Suppressor macrophage treated with lipopolysaccharide for 4 hours (primary cell): Measurements from ENCODE around the gene DNMT3A.

ENCODE experiments used
- DNase-seq: peaks from one replicate; pipeline ENCODE4 v3.0.0-alpha.2; 2020

Gene DNMT3A

DNA sequence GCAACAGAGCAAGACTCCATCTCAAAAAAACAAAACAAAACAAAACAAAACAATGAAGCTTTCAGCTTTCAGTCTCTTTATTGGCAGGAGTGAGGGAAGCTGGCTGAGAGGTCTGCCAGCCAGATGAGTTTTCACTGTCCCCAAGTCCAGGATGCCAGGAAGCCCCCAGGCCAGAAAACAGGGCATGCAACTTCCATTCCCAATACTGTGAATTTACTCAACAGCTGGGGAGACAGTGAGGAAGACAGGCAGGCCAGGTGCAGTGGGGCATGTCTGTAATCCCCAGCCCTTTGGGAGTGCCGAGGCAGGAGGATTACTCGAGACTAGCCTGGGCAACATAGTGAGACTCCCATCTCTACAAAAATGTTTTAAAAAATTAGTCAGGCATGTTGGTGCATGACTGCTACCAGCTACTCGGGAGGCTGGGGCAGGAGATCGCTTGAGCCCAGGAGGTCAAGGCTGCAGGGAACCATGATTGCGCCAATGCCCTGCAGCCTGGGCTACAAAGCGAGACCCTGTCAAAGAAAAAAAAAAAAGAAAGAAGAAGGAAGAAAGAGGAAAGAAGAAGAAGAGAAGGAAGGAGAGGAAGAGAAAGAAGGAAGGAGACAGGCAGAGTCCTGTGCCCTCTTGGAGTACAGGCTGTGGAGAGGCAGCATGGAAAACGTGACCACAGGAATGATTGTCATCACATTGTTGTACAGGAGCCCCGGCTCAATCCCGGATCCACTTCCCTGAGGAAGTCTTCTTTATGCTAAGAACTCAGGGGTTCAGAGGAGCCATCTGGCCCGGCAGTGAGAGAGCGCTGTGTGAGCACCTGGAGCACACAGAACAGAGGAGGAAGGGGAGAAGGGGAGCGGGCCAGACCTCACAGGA is 144.2 kb downstream of the DNMT3A start:
- no peak for DNase-seq

- DNase-seq: no peak
These were observed 147.1 kb downstream of the DNMT3A start for GRCh38 chr2:25194576-25195122.

DNA sequence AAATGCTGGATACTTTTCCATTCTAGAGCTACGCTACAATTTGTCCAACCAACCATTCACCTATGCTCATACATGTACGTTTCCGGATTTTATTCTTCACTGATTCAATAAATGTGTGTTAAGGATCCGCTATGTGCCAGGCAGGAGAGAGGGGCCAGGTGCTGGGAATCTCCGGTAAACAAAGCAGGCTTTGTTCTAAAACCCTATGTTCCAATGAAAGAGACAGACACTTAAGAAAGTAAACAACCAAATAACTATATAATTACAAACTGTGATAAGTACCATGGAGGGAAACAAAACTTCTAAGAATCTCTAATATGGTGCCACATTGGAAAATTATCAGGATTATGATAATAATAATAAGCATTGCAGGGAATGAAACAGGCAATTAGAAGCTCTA is 151.2 kb downstream of the DNMT3A start:
- no peak for DNase-seq

DNA sequence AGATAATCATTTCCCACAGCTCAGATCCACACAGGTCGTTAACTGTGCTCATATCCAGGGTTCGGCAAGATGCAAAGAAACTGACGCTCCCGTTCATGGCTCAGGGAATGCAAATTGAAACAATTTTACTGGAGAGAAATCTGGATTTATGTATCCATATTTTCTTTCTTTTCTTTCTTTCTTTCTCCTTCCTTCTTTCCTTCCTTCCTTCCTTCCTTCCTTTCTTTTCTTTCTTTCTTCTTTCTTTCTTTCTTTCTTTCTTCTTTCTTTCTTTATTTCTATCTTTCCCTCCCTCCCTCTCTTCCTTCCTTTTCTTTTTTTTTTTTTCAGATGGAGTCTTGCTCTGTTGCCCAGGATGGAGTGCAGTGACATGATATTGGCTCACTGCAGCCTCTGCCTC is 153.3 kb downstream of the DNMT3A start:
- DNase-seq: no peak

DNA sequence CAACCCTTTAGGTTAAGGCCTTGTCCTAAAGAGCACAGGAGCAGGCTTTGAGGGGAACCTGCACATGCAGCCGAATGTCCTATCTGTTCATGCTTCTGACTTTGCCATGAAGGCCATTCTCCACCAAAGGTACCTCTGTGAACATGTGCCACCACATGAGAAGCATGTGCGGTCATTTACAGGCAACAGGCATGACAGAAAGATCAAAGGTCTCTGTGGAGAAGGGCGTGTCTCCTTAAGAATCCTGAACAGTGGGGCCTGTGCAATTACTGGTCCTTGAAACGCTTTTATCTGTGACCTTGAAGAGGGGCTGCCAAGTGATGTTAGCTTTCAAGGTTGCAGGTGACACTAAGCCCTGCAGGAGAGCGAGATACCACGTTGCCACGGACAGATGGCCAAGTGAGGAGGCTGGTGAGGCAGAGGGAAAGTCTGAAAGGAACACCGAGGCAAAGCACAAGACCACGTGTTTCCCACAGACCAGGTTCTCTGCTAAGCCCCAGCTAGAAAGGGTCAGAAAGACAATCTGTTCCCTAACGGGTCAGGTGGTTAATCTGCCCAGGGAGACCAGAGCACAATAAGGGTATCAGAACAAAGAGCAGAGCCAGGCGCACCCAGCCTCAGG is 153.9 kb downstream of the DNMT3A start:
- DNase-seq: no peak

- no peak for DNase-seq
These were observed 157.5 kb downstream of the DNMT3A start for GRCh38 chr2:25184254-25184653.

DNA sequence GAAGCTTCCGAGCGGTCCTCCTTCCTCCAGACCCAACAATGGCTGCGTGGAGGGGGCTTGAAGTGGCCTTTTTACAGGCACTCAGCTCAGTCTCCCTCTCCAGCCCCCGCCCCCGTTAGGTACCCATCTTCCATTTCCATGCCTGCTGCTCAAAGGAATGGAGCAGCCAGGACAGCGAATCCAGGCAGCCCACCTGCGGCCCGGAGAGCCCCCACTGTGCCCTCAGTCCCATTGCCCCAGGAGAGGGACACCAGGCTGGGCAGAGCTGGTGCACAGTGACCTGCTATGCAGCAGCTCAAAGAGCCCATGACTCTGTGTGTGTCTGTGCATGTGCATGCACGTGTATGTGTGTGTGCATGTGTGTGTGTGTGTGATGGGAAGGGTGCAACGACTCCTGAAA is 162.7 kb downstream of the DNMT3A start:
- no peak for DNase-seq
